Measurements from ENCODE around the gene SLC16A11.

GRCh38 chr17:7067198-7067597 lies 23.3 kb upstream of the SLC16A11 start:
- TF ChIP-seq EZH2 (optimal IDR thresholded peaks at IDR 0.05; ENCODE audit: low read depth, low read length) (no peak), EZH2phosphoT487 (IDR thresholded peaks at IDR 0.05; ENCODE audit: low read length) (no peak)
